ENCODE results near the gene MYH11.
"Not testable (repeated sequence)": the region's sequence is repeated elsewhere in the genome, so short reads cannot be mapped to it uniquely, and the experiment has no call there.

The MYH11 gene

DNA sequence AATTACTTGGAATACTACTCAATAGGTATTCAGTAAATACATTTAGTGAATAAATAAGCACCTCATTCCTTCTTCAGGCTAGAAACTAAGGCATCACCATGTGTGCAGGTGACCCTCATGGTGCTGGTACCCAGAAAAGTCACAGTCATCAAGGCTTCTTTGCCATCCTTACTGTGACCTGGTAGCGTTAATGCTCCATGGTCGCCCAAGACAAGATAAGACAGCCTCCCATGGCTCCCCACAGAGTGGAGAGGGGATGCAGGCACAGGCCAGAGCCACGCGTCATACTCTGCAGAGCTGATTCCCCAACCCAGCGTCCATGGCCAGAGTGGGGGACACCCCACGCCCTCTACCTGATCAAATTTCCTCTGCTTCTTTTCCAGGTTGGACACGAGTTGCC, 133.0 kb downstream of the MYH11 start:
- in situ Hi-C loops (cut with MboI; ENCODE audit: low sequenced_read_pairs): no loop called here

GRCh38 chr16:15721018-15721417, 135.8 kb downstream of the MYH11 start:
- in situ Hi-C loops (cut with MboI; ENCODE audit: low sequenced_read_pairs): no loop called here

- in situ Hi-C loops (cut with MboI; ENCODE audit: low sequenced_read_pairs): no loop called here
These were observed 140.0 kb downstream of the MYH11 start for GRCh38 chr16:15716694-15717447.

- in situ Hi-C loops (cut with MboI; ENCODE audit: low sequenced_read_pairs): no loop called here
These were observed 141.6 kb downstream of the MYH11 start for GRCh38 chr16:15715221-15715620.

- in situ Hi-C loops (cut with MboI; ENCODE audit: low sequenced_read_pairs): no loop called here
These were observed 142.2 kb downstream of the MYH11 start for GRCh38 chr16:15714393-15715172.

- in situ Hi-C loops (cut with MboI; ENCODE audit: low sequenced_read_pairs): no loop called here
These were observed 147.8 kb downstream of the MYH11 start for GRCh38 chr16:15708997-15709396.

- in situ Hi-C loops (cut with MboI; ENCODE audit: low sequenced_read_pairs): no loop called here
These were observed 148.7 kb downstream of the MYH11 start for GRCh38 chr16:15708096-15708495.

- in situ Hi-C loops (cut with MboI; ENCODE audit: low sequenced_read_pairs): no loop called here
These were observed 149.5 kb downstream of the MYH11 start for GRCh38 chr16:15707332-15707731.

GRCh38 chr16:15705064-15705565, 151.7 kb downstream of the MYH11 start:
- in situ Hi-C loops (cut with MboI; ENCODE audit: low sequenced_read_pairs): no loop called here

- in situ Hi-C loops (cut with MboI; ENCODE audit: low sequenced_read_pairs): no loop called here
These were observed 152.3 kb downstream of the MYH11 start for GRCh38 chr16:15704545-15704987.

- in situ Hi-C loops (cut with MboI; ENCODE audit: low sequenced_read_pairs): no loop called here
These were observed 153.6 kb downstream of the MYH11 start for GRCh38 chr16:15703029-15703736.

DNA sequence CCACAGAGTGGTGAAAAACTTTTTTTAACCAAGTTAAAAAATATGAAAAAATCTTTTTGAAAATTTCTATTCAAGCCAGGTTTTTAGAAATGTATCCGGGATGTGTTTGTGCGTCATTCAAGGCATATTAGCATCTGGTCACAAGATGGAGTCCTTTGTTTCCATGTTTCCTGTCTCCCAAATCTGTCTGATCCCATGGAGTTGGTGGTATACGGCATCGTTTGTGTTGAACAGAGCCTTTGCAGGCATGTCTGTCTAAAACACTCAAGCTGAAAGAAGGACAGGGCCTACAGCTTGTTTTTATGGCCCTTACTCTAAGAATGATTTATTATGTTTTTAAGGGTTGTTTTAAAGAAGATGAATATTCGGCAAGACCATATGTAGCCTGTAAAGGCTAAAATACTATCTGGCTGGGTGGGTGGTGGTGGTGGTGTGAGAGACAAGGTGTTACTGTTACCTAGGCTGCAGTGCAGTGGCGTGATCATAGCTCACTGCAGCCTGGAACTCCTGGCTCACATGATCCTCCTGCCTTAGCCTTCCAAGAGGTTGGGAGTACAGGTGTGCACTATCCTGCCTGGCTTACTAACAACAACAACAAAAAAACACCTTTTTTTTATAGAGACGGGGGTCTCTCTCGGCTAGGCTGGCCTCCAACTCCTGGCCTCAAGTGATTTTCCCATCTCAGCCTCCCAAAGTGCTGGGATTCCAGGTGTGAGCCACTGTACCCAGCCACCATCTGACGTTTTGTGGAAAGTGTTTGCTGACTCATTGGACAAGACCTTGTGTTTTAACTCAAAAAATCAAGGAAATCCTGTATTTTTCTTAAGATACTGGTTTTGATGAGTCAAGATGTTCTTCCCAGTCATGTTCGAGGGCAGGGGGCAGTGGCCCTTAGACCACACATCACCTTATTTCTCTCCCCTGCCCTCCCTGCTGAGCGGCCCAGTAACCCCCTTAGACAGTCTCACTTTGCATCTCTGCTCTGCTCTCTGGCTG, 154.6 kb downstream of the MYH11 start:
- in situ Hi-C loops (cut with MboI; ENCODE audit: low sequenced_read_pairs): no loop called here

DNA sequence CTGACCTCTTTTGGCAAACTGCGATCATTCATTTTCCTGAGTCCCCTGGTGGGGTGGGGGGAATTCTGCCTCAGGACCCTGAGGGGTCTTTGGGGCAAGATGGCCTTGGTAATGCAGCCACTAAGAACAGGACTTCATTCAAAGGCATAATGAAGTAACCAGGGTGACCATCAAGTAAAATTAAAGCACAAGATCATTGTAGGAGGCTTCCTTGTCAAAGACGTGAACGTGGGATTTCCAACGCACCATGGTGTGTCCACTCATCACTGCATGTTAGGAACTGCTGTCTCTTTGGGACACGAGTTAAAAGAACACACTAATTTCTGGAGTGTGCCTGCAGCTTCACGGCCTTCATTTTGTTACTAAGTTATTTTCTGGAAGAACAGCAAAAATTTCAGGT, 155.5 kb downstream of the MYH11 start:
- in situ Hi-C loops (cut with MboI; ENCODE audit: low sequenced_read_pairs): no loop called here

GRCh38 chr16:15699819-15700218, 157.0 kb downstream of the MYH11 start:
- in situ Hi-C loops (cut with MboI; ENCODE audit: low sequenced_read_pairs): no loop called here

GRCh38 chr16:15694499-15694898, 162.3 kb downstream of the MYH11 start:
- in situ Hi-C loops (cut with MboI; ENCODE audit: low sequenced_read_pairs): no loop called here

- in situ Hi-C loops (cut with MboI; ENCODE audit: low sequenced_read_pairs): not testable (repeated sequence)
These were observed 164.3 kb downstream of the MYH11 start for GRCh38 chr16:15692508-15692907.

DNA sequence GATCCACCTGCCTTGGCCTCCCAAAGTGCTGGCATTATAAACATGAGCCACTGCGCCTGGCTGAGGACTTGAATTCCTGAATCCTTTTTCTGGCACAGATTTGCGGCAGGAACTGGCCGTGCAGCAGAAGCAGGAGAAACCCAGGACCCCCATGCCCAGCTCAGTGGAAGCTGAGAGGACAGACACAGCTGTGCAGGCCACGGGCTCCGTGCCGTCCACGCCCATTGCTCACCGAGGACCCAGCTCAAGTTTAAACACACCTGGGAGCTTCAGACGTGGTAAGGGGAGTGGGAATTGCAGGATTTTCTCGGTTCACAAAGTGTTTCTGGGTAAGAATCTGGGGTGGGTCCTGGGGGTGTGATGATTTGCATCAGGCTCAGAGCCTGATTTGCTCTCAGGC, 165.8 kb downstream of the MYH11 start:
- in situ Hi-C loops (cut with MboI; ENCODE audit: low sequenced_read_pairs): no loop called here

DNA sequence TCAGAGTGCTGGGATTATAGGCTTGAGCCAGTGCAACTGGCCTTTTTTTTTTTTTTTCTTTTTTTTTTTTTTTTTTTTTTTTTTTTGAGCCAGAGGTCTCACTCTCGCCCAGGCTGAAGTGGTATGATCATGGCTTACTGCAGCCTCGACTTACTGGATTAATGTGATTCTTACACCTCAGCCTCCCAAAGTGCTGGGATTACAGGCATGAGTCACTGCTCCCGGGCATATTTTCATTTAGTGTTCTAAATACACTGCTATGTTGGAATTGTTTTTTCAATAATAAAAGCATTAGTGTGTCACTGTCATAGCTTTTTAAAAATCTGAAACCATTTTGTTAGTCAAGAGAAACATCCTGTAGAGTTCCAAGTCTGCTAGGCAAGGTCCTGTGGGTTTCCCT, 166.5 kb downstream of the MYH11 start:
- in situ Hi-C loops (cut with MboI; ENCODE audit: low sequenced_read_pairs): no loop called here

DNA sequence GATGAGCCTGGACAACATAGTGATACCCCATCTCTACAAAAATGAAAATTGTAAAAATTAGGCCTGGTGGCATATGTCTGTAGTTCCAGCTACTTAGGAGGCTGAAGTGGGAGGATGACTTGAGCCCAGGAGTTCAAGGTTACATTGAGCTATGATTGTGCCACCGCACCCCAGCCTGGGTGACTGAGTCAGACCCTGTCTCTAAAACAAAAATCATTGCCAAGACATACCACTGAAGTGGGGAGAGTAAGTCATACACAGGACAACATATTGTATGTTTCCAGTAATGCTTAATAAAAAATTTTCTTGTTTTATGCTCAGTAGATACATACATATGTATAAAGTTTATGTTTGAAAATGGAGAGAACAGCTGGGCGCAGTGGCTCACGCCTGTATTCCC, 167.5 kb downstream of the MYH11 start:
- in situ Hi-C loops (cut with MboI; ENCODE audit: low sequenced_read_pairs): no loop called here

- in situ Hi-C loops (cut with MboI; ENCODE audit: low sequenced_read_pairs): no loop called here
These were observed 170.5 kb downstream of the MYH11 start for GRCh38 chr16:15686287-15686686.

Measured in hTERT RPE-1 (cell line).